IMR-90 (cell line): ENCODE results near the gene SETD2. TPM values are rescaled to one million over a fixed set of nuclear protein-coding genes. Genes with fewer than 3 reads are reported as not detected.

Experiments
- ATAC-seq: fragments of 200-7000 bp; cut with Tn5 transposase; 2 replicates; pipeline ENCODE4 v1.9.1; 2020; ENCODE audit warnings: low read depth, mild to moderate bottlenecking, moderate library complexity
- BruUV-seq: library from RNA; stranded (reverse); fragments of 400-500 nt; replicated peaks from 2 replicates; lab custom pipeline; 2021; lab: Mats Ljungman, UMichigan
- CTCF ChIA-PET: fragments of 300-600 bp; formaldehyde crosslinking; extraction: SDS; loops from one replicate; lab custom pipeline; 2021; ENCODE audit warnings: antibody characterized with exemption; lab: Yijun Ruan, JAX
- POLR2A ChIA-PET: fragments of 300-600 bp; sonication (Branson Sonifier 250); formaldehyde crosslinking; loops from one replicate; lab custom pipeline; 2022; ENCODE audit warnings: antibody characterized with exemption; ENCODE audit not compliant: unreplicated experiment; lab: Charles Lee
- DNase-seq: peaks from one replicate; pipeline ENCODE4 v3.0.0; 2013
- H2AFZ ChIP-seq: replicated peaks from 2 replicates; pipeline ENCODE3; 2013; ENCODE audit warnings: low read length, mild to moderate bottlenecking; ENCODE audit not compliant: poor library complexity
- H2AK5ac ChIP-seq: 2 replicates; pipeline ENCODE4 v1.6.1; 2013; ENCODE audit warnings: low read depth, low read length, inconsistent platforms
- H2AK9ac ChIP-seq: replicated peaks from 2 replicates; pipeline ENCODE3; 2013; ENCODE audit warnings: mild to moderate bottlenecking, low read depth, low read length, moderate library complexity; ENCODE audit not compliant: poor library complexity
- H2BK120ac ChIP-seq: 2 replicates; pipeline ENCODE4 v1.6.1; 2013; ENCODE audit warnings: low read depth, low read length, inconsistent platforms
- H2BK15ac ChIP-seq: 3 replicates; pipeline ENCODE4 v1.6.1; 2013; ENCODE audit warnings: low read depth, low read length, inconsistent platforms
- H2BK20ac ChIP-seq: 2 replicates; pipeline ENCODE4 v1.6.1; 2013; ENCODE audit warnings: low read depth, mild to moderate bottlenecking, inconsistent platforms, low read length, moderate library complexity
- H2BK5ac ChIP-seq: 2 replicates; pipeline ENCODE4 v1.6.1; 2013; ENCODE audit warnings: mild to moderate bottlenecking, low read depth, low read length, inconsistent platforms; ENCODE audit not compliant: poor library complexity, severe bottlenecking
- H3K14ac ChIP-seq: replicated peaks from 2 replicates; pipeline ENCODE4 v1.6.1; 2013; ENCODE audit warnings: low read depth, low read length, inconsistent platforms
- H3K18ac ChIP-seq: 2 replicates; pipeline ENCODE4 v1.6.1; 2013; ENCODE audit warnings: low read depth, low read length, control low read depth
- H3K23ac ChIP-seq: 2 replicates; pipeline ENCODE4 v1.6.1; 2013; ENCODE audit warnings: low read depth, low read length, inconsistent platforms
- H3K27ac ChIP-seq: 2 replicates; pipeline ENCODE4 v1.5.1; 2013; ENCODE audit warnings: mild to moderate bottlenecking, control low read depth, low read length; ENCODE audit not compliant: insufficient read depth
- H3K27me3 ChIP-seq: 2 replicates; pipeline ENCODE4 v1.6.1; 2013; ENCODE audit warnings: low read length; ENCODE audit not compliant: control insufficient read depth, insufficient read depth
- H3K36me3 ChIP-seq: 2 replicates; pipeline ENCODE4 v1.6.1; 2013; ENCODE audit warnings: low read length, mixed read lengths; ENCODE audit not compliant: control insufficient read depth, insufficient read depth
- H3K4ac ChIP-seq: 2 replicates; pipeline ENCODE4 v1.6.1; 2013; ENCODE audit warnings: low read depth, low read length, inconsistent platforms
- H3K4me1 ChIP-seq: 2 replicates; pipeline ENCODE4 v1.6.1; 2013; ENCODE audit warnings: low read length, mixed read lengths; ENCODE audit not compliant: control insufficient read depth, insufficient read depth
- H3K4me2 ChIP-seq: 2 replicates; pipeline ENCODE4 v1.6.1; 2013; ENCODE audit warnings: low read depth, mild to moderate bottlenecking, control low read depth, low read length, moderate library complexity
- H3K4me3 ChIP-seq: 2 replicates; pipeline ENCODE4 v1.5.1; 2013; ENCODE audit warnings: low read depth, mild to moderate bottlenecking, control low read depth, low read length, moderate library complexity; ENCODE audit not compliant: insufficient read depth
- H3K56ac ChIP-seq: 2 replicates; pipeline ENCODE4 v1.6.1; 2013; ENCODE audit warnings: low read length, inconsistent platforms; ENCODE audit not compliant: insufficient read depth; ENCODE audit errors: extremely low read depth
- H3K79me1 ChIP-seq, 2 experiments: 2 replicates each; pipeline ENCODE4 v1.6.1; 2013; ENCODE audit warnings: low read length in 2 of 2, inconsistent platforms in 1 of 2, low read depth in 1 of 2
- H3K9ac ChIP-seq: 2 replicates; pipeline ENCODE4 v1.6.1; 2013; ENCODE audit warnings: low read depth, low read length, control low read depth
- H3K9me1 ChIP-seq: 2 replicates; pipeline ENCODE4 v1.6.1; 2013; ENCODE audit warnings: low read length, inconsistent platforms; ENCODE audit not compliant: insufficient read depth
- H3K9me3 ChIP-seq: 2 replicates; pipeline ENCODE4 v1.6.1; 2013; ENCODE audit warnings: low read length; ENCODE audit not compliant: control insufficient read depth, insufficient read depth
- H4K20me1 ChIP-seq: 2 replicates; pipeline ENCODE4 v1.6.1; 2013; ENCODE audit warnings: low read length, inconsistent platforms; ENCODE audit not compliant: insufficient read depth
- H4K5ac ChIP-seq: 2 replicates; pipeline ENCODE4 v1.6.1; 2013; ENCODE audit warnings: mild to moderate bottlenecking, low read depth, low read length, control low read depth
- H4K8ac ChIP-seq, 2 experiments: 2 replicates each; pipeline ENCODE4 v1.6.1; 2013; ENCODE audit warnings: low read depth in 2 of 2, low read length in 2 of 2, control low read depth in 1 of 2, inconsistent platforms in 1 of 2
- H4K91ac ChIP-seq: 2 replicates; pipeline ENCODE4 v1.6.1; 2013; ENCODE audit warnings: low read depth, low read length, inconsistent platforms; ENCODE audit not compliant: insufficient read depth
- BHLHE40 ChIP-seq: fragments of 150-350 bp; IDR thresholded peaks from 2 replicates; pipeline ENCODE4 v1.6.1; 2016; ENCODE audit warnings: mild to moderate bottlenecking, low read depth, low read length
- CEBPB ChIP-seq: IDR thresholded peaks from 2 replicates; pipeline ENCODE4 v1.6.1; 2012; ENCODE audit warnings: low read depth, low read length, improper control_type of control experiment
- CHD1 ChIP-seq: IDR thresholded peaks from 2 replicates; pipeline ENCODE4 v1.6.1; 2012; ENCODE audit warnings: low read depth, low read length, improper control_type of control experiment
- FOS ChIP-seq: fragments of 150-350 bp; IDR thresholded peaks from 2 replicates; pipeline ENCODE4 v1.6.1; 2016; ENCODE audit warnings: low read depth, low read length
- MAFK ChIP-seq: IDR thresholded peaks from 2 replicates; pipeline ENCODE4 v1.6.1; 2012; ENCODE audit warnings: low read depth, low read length, improper control_type of control experiment
- MAZ ChIP-seq: IDR thresholded peaks from 2 replicates; pipeline ENCODE4 v1.6.1; 2012; ENCODE audit warnings: low read depth, mild to moderate bottlenecking, low read length, improper control_type of control experiment, moderate library complexity, borderline replicate concordance
- MXI1 ChIP-seq: IDR thresholded peaks from 2 replicates; pipeline ENCODE4 v1.6.1; 2012; ENCODE audit warnings: low read depth, mild to moderate bottlenecking, low read length, moderate library complexity, borderline replicate concordance
- NFE2L2 ChIP-seq: fragments of 150-350 bp; IDR thresholded peaks from 2 replicates; pipeline ENCODE4 v1.6.1; 2016; ENCODE audit warnings: low read depth, mild to moderate bottlenecking, low read length
- POLR2A ChIP-seq: IDR thresholded peaks from 2 replicates; pipeline ENCODE4 v1.6.1; 2012; ENCODE audit warnings: mild to moderate bottlenecking, low read depth, low read length
- RAD21 ChIP-seq: IDR thresholded peaks from 2 replicates; pipeline ENCODE4 v1.6.1; 2012; ENCODE audit warnings: low read length, improper control_type of control experiment
- RFX5 ChIP-seq: IDR thresholded peaks from 2 replicates; pipeline ENCODE4 v1.8.0; 2012; ENCODE audit warnings: low read depth, mild to moderate bottlenecking, low read length, moderate library complexity
- SMC3 ChIP-seq: fragments of 150-350 bp; IDR thresholded peaks from 2 replicates; pipeline ENCODE4 v1.6.1; 2016; ENCODE audit warnings: low read depth, mild to moderate bottlenecking, antibody characterized with exemption, low read length, moderate library complexity
- whole genome bisulfite sequencing, 2 experiments: methylation state at CpG; one replicate each; pipeline versions ENCODE4 v1.1.5 to v1.1.7; 2013; ENCODE audit warnings: missing lambda C conversion rate in 2 of 2; ENCODE audit not compliant: insufficient read length in 1 of 2; ENCODE audit errors: extremely low coverage in 2 of 2; 5-methylcytosine and 5-hydroxymethylcytosine counted together
- dilution Hi-C: fragments of 300-500 bp; cut with HindIII; formaldehyde crosslinking; loops from one replicate; pipeline ENCODE4 v1.14.3; 2018; ENCODE audit warnings: low sequenced_read_pairs; ENCODE audit not compliant: unreplicated experiment
- in situ Hi-C: fragments of 300-500 bp; cut with MboI; formaldehyde crosslinking; loops from 3 replicates; pipeline ENCODE4 v1.14.3; 2019; ENCODE audit warnings: low sequenced_read_pairs, inconsistent platforms, mixed read lengths
- intact Hi-C: fragments of 100-400 bp; cut with micrococcal nuclease; formaldehyde crosslinking; loops from 2 replicates; pipeline ENCODE4 v1.10.0; 2022
- polyA plus RNA-seq, 3 experiments: library from polyadenylated mRNA; depleted of rRNA; stranded (reverse); fragments of >200 nt; gene quantifications; 2 replicates each; pipeline ENCODE4 v1.2.3, GENCODE V29; 2012; ENCODE audit warnings: low replicate concordance in 1 of 3
- total RNA-seq: library from RNA; depleted of rRNA; stranded (reverse); fragments of >200 nt; gene quantifications from 2 replicates; pipeline ENCODE4 v1.2.3, GENCODE V29; 2012
- TF ChIP-seq, protein P1 (sequence below): conservative IDR thresholded peaks from 2 replicates; pipeline ENCODE4 v1.5.1; 2012; ENCODE audit warnings: mild to moderate bottlenecking, low read depth, low read length, improper control_type of control experiment
- TF ChIP-seq, protein P2 (sequence below): fragments of 150-350 bp; IDR thresholded peaks from 2 replicates; pipeline ENCODE4 v1.6.1; 2017; ENCODE audit warnings: mild to moderate bottlenecking, antibody characterized with exemption, low read length, low read depth
- TF ChIP-seq, protein P3 (sequence below): fragments of 150-350 bp; IDR thresholded peaks from 2 replicates; pipeline ENCODE4 v1.6.1; 2016; ENCODE audit warnings: low read depth, mild to moderate bottlenecking, low read length, moderate library complexity, borderline replicate concordance

The SETD2 gene
- total and polyA plus RNA-seq, 2 of the 4 experiments (the other 2 are of a cell fraction) = 18.3 to 20.1 TPM

DNA sequence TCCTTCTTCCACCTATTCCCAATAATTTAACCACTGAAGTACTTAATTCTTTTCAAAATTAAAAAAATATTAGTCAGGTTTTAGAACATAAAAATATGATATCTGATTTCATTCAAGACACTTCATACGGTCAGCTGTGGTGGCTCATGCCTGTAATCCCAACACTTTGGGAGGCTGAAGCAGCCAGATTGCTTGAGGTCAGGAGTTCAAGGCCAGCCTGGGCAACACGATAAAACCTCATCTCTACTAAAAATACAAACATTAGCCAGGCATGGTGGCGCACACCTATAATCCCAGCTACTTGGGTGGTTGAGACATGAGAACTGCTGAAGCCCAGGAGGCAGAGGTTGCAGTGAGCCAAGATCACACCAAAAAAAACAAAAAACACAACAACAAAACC, 127.8 kb downstream of the SETD2 start:
- Histone ChIP-seq H3K4me3 (no peak overlapping the region), H2AK5ac (no peak overlapping the region), H3K27me3 (no peaks in the 10 kb centered on the region), H3K56ac (no peak overlapping the region), H4K91ac (no peak overlapping the region), H2BK15ac (no peak overlapping the region), H3K36me3 (peaks cover 33% of the 10 kb centered on the region), H2AK9ac (no peak overlapping the region), H3K4me1 (peaks cover 8% of the 10 kb centered on the region), H4K20me1 (peaks cover 30% of the 10 kb centered on the region), H3K9me1 (peaks cover 8% of the 10 kb centered on the region), H3K27ac (no peak overlapping the region), H3K4ac (no peak overlapping the region), H3K9ac (no peak overlapping the region), H3K4me2 (no peak overlapping the region), H3K79me1 (peaks cover 20 to 39% of the 10 kb centered on the region in 2 experiments), H3K14ac (no peak overlapping the region), H2BK5ac (no peak overlapping the region), H2AFZ (no peak overlapping the region), H3K18ac (no peak overlapping the region), H4K8ac (no peak overlapping the region), H4K5ac (no peak overlapping the region), H3K9me3 (no peaks in the 10 kb centered on the region), H2BK120ac (no peak overlapping the region), H2BK20ac (no peak overlapping the region), H3K23ac (no peak overlapping the region)
- 43% methylated on average over 1 of the region's 3 CpGs; no CpG with 5 or more reads in 1 of the 2 experiments for WGBS, 2 experiments
- TF ChIP-seq MAZ = no peak
- TF ChIP-seq POLR2A = no peak
- no peak for TF ChIP-seq CEBPB
- no peak for TF ChIP-seq MXI1
- TF ChIP-seq CHD1 = no peak
- no peak for TF ChIP-seq BHLHE40
- TF ChIP-seq NFE2L2 = no peak
- no peak for TF ChIP-seq SMC3
- no peak for TF ChIP-seq RFX5
- TF ChIP-seq RAD21 = no peak
- TF ChIP-seq, protein P1, sequence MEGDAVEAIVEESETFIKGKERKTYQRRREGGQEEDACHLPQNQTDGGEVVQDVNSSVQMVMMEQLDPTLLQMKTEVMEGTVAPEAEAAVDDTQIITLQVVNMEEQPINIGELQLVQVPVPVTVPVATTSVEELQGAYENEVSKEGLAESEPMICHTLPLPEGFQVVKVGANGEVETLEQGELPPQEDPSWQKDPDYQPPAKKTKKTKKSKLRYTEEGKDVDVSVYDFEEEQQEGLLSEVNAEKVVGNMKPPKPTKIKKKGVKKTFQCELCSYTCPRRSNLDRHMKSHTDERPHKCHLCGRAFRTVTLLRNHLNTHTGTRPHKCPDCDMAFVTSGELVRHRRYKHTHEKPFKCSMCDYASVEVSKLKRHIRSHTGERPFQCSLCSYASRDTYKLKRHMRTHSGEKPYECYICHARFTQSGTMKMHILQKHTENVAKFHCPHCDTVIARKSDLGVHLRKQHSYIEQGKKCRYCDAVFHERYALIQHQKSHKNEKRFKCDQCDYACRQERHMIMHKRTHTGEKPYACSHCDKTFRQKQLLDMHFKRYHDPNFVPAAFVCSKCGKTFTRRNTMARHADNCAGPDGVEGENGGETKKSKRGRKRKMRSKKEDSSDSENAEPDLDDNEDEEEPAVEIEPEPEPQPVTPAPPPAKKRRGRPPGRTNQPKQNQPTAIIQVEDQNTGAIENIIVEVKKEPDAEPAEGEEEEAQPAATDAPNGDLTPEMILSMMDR = no peak
- TF ChIP-seq, protein P2, sequence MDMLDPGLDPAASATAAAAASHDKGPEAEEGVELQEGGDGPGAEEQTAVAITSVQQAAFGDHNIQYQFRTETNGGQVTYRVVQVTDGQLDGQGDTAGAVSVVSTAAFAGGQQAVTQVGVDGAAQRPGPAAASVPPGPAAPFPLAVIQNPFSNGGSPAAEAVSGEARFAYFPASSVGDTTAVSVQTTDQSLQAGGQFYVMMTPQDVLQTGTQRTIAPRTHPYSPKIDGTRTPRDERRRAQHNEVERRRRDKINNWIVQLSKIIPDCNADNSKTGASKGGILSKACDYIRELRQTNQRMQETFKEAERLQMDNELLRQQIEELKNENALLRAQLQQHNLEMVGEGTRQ = no peak
- no peak for TF ChIP-seq FOS
- no peak for TF ChIP-seq MAFK
- TF ChIP-seq, protein P3, sequence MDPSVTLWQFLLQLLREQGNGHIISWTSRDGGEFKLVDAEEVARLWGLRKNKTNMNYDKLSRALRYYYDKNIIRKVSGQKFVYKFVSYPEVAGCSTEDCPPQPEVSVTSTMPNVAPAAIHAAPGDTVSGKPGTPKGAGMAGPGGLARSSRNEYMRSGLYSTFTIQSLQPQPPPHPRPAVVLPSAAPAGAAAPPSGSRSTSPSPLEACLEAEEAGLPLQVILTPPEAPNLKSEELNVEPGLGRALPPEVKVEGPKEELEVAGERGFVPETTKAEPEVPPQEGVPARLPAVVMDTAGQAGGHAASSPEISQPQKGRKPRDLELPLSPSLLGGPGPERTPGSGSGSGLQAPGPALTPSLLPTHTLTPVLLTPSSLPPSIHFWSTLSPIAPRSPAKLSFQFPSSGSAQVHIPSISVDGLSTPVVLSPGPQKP = no peak
- DNase-seq (no peak), ATAC-seq (no peak)
- POLR2A ChIA-PET = interaction anchor here (0.5 kb wide), 1 partner anchor 128 kb away, joined by 5 read pairs; the partner anchor contains the start of gene SETD2
- BruUV-seq = no TSS peak
- CTCF ChIA-PET = interaction anchor here (0.9 kb wide), 1 partner anchor 13 kb away, joined by 3 read pairs; no protein-coding TSS in a partner anchor
- intact Hi-C loops (loop anchor here (5.0 kb wide), 2 partner anchors 41 to 281 kb away; no protein-coding TSS in a partner anchor), dilution Hi-C loops (no loop called here), in situ Hi-C loops (no loop called here)
